HG02642 (cell line): ENCODE results near the gene PAPLN.
"Not testable (repeated sequence)": the region's sequence is repeated elsewhere in the genome, so short reads cannot be mapped to it uniquely, and the experiment has no call there.

Source experiments
- ATAC-seq: cut with Tn5 transposase; IDR thresholded peaks from one replicate; pipeline ENCODE4 v1.9.1; 2021; ENCODE audit warnings: mild to moderate bottlenecking; ENCODE audit not compliant: unreplicated experiment, poor library complexity

PAPLN gene

GRCh38 chr14:73237219-73237785 lies at the start of gene PAPLN:
TSS of gene PAPLN (plus strand) at chr14:73237506. CDS start at chr14:73239779, 2,273 bp downstream.
- ATAC-seq: no peak

- no peak for ATAC-seq
Measured at GRCh38 chr14:73188501-73188911, 48.8 kb upstream of the PAPLN start.

GRCh38 chr14:73189651-73190050 lies 47.7 kb upstream of the PAPLN start:
- ATAC-seq: no peak

GRCh38 chr14:73191441-73191840 lies 45.9 kb upstream of the PAPLN start:
- ATAC-seq: no peak

- not testable (repeated sequence) for ATAC-seq
Measured at GRCh38 chr14:73194306-73194705, 43.0 kb upstream of the PAPLN start.

GRCh38 chr14:73198253-73198652 lies 39.1 kb upstream of the PAPLN start:
- no peak for ATAC-seq

- no peak for ATAC-seq
Measured at GRCh38 chr14:73203527-73203926, 33.8 kb upstream of the PAPLN start.

GRCh38 chr14:73207615-73208014 lies 29.7 kb upstream of the PAPLN start:
- no peak for ATAC-seq

GRCh38 chr14:73208390-73208789 lies 28.9 kb upstream of the PAPLN start:
- no peak for ATAC-seq

- no peak for ATAC-seq
Measured at GRCh38 chr14:73208846-73209245, 28.5 kb upstream of the PAPLN start.

GRCh38 chr14:73209953-73210352 lies 27.4 kb upstream of the PAPLN start:
- ATAC-seq: no peak

GRCh38 chr14:73211251-73212040 lies 25.9 kb upstream of the PAPLN start:
- no peak for ATAC-seq

- no peak for ATAC-seq
Measured at GRCh38 chr14:73216030-73216429, 21.3 kb upstream of the PAPLN start.

- no peak for ATAC-seq
Measured at GRCh38 chr14:73217411-73217810, 19.9 kb upstream of the PAPLN start.

- ATAC-seq: no peak
Measured at GRCh38 chr14:73220061-73220460, 17.2 kb upstream of the PAPLN start.

GRCh38 chr14:73220634-73221033 lies 16.7 kb upstream of the PAPLN start:
- no peak for ATAC-seq

GRCh38 chr14:73221945-73222344 lies 15.4 kb upstream of the PAPLN start:
- ATAC-seq: no peak

GRCh38 chr14:73223049-73223448 lies 14.3 kb upstream of the PAPLN start:
- ATAC-seq: peak; percentile 64

- no peak for ATAC-seq
Measured at GRCh38 chr14:73225496-73225895, 11.8 kb upstream of the PAPLN start.

GRCh38 chr14:73227812-73228781 lies 9.2 kb upstream of the PAPLN start:
- no peak for ATAC-seq

GRCh38 chr14:73230051-73230450 lies 7.3 kb upstream of the PAPLN start:
- ATAC-seq: no peak
